ENCODE results near the gene NR3C1.

The NR3C1 gene

DNA sequence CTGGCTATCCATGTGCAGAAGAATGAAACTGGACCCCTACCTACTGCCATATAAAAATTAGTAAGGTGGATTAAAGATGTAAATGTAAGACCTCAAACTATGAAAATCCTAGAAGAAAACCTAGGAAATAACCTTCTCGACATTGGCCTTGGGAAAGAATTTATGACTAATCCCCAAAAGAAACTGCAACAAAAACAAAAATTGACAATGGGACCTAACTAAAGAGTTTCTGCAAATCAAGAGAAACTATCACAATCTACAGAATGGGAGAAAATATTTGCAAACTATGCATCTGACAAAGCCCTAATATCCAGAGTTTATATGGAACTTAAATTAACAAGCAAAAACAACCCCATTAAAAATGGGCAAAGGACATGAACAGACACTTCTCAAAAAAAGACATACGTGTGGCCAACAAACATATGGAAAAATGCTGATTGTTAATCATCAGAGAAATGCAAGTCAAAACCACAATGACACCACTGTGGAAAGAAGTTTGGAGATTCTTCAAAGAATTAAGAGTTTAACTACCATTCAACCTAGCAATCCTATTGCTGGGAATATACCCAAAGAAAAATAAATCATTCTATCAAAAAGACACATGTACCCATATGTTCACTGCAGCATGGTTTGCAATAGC lies 98.5 kb downstream of the NR3C1 start:
- FAIRE-seq, result no peak

DNA sequence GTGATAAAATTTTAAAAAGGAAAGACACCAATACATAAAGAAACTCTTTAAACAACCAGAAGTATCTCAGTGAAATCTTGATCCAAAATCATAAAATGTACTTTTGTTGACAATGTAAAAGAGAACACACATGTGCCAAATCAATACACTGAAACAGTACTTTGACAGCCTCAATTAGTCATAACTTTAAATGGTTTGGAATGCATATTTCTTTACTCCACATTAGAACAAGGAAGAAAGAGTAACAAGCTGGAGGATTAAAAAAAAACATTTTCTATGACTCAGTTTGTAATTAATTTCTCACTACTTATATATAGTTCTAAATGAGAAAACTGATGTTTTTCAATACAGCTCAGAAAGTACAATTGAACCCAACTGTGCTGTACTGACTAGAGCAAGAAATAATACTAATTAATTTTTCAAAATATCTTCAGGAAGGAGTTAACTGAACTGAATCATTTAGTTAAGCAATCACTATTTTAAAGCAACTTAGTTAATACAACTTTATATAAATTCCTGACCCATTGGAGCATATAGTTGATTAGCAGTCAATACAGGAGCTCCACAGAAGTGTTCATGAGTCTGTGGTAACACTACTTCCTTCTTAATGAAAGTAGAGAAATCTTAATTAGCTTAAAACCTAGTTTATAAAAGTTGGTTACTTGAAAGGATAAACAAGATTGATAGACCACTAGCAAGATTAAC lies 101.0 kb downstream of the NR3C1 start:
- peak; percentile 87 for FAIRE-seq

DNA sequence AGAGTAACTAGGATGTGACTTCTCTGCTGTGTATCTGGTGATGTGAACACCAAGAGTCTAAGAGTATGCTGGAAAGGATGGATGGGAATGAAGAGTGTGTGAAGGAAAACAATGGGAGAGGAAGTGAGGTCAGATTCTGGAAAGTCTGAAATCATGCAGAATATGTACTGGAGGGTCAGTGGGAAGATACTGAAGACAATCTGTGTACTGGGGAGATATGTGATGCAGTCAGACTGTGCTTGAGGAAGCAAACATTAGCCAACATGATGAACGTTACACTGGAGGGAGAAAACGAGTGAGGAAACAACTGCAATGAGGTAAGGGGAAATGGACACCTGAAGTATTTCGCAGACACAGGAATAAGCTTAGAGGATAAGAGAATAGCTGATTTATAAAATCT lies 105.7 kb downstream of the NR3C1 start:
- FAIRE-seq, result no peak

DNA sequence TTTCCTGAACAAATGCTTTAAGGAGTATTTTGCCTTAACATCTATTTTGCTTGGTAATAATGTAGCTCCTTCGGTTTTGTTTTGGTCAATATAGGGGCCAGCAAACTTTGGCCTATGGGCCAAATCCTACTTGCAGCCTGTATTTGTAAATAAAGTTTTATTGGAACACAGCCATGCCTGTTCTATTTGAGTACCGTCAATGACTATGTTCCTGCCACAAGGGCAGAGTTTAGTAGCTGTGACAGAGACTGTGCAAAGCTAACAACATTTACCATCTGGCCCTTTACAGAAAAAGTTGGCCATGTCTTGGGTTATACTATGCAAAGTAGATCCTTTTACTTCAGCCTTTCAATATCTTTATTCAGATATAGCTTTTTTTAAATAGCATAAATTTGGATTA lies 113.4 kb downstream of the NR3C1 start:
- FAIRE-seq, result no peak

DNA sequence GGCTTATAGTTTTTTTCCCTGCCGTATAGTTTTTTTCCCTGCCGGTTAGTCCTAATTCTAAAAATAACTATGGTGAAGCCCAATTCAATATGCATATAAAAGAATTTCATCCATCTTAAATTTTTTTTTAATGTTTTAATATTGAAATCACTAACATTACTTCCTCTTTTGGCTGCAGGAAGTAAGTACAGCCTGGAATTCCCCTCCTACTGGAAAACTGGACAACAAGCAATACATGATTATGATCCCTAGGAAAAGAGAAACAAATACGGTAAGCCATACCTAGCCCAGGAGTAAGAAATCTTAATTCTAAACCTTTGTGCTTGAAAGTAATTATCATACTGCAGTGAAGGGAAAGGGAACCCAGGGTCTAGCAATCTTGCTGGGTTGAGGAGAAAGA lies 119.0 kb downstream of the NR3C1 start:
- no peak for FAIRE-seq

DNA sequence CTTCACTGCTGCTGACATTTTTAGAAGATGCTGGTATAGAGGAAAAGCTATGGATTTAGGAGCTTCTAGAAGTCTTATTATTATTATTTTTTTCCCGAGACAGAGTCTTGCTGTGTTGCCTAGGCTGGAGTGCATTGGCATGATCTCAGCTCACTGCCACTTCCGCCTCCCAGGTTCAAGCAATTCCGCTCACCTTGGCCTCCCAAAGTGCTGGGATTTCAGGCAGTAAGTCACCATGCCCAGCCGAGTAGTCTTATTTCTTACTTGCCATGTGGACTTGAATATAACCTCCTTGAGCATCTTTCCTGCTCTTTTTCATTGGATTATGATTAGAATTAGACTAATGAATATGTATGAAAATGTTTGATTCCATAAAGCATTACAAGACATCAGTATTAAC lies 119.5 kb downstream of the NR3C1 start:
- no peak for FAIRE-seq

DNA sequence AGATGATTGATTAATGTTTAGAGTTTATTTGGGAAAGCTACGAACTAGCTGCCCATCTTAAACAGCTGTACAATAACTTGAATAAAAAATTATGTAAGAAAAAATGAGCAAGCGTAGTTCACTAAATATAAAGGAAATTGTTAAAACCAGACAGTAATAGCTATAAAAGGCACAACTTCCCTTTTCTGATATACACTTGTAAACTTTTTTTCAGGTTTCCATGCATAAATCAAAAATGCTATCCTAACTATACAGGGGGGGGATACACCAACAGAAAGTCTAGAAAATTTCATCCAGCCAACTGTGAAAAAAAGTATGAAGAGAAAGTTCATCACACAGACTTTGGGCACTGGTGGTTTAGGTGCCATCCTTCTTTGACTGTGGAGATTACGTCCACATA lies 122.3 kb downstream of the NR3C1 start:
- FAIRE-seq, result no peak

DNA sequence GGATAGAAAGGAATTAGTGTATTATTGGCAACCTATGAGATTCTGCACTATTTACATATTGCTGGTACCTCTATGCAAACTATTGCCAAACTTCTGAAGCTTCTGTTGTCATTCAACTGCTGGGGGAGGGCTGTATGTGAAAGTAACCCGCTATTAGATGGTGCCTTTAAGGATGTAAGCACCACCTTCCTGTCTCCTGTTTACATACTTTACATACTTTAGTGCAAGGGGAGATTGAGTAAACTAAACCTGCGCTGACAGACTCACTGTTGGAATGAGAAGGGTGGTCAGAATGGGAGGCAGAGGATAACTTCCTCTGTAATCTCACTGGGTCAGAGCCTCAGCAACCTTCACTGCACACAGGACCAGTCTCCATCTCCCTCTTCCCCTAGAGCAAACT lies 123.8 kb downstream of the NR3C1 start:
- FAIRE-seq, result no peak

DNA sequence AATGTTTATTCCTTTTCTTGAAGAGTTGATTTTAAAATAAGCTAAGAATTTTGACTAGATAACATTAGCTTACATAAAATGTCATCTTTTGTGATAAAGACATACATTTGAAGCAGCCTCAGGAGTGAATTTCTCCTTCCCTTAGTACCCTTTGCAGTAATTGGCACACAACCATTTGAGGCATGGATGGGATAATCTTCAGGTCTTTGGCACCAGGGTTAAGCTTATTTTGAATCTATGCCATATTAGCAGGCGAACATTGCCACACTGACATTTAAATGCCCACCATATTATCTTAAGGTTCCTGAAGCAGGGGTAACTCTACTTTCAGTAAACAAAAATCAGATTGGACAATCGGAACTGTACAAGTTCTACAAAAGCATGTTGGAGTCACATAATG lies 126.0 kb downstream of the NR3C1 start:
- no peak for FAIRE-seq

DNA sequence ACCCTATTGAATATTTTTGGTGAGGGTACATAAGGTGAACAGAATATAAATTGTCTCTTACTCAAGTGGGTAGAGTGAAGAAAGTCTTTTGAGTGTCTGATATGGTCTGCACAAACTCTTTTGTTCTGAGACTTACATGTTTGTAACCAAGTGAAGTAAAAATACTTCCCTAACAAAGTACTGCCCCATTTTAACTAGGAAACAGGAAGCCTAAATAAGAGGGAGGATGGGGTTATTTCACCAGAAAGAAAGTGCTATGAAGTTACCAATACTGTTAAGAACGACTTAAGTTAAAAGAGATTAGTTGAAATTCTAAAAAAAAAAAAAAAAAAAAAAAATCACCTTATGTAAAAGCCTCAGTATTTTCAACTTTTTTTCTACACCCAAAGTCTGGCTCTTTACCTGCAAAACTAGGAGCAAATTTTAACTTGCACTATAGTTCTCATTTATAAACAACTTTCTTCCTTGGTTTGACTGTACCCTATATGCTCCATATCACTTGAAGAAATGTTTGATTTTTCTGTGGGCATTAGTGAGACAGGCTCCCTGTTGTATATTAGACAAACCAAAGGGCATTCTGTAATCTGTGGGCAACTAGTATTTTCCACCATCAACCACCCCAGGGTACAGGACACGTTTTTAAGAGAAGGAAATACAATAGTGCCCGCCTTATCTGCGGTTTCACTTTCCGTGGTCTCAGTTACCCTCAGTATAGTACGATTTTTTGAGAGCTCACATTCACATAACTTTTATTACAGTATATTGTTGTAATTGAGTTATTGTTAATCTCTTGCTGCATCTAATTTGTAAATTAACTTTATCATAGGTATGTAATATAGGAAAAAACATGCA lies 127.7 kb downstream of the NR3C1 start:
- FAIRE-seq, result no peak

DNA sequence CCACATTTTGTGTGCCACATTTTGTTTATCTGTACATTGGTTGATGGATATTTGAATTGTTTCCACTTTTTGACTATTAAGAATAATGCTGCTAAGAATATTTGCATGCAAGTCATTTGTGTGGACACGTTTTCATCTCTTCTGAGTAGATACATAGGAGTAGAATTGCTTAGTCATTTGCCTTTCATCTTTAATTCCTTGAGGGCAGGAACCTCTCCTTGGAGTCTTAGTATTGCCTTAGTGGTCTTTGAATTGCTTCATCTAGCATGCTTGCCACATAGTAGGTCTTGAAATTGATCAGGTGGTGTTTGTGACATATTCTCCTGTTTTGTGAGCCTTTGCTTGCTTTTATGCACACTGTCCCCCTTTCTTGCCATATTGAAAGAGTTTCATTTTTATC lies 128.5 kb downstream of the NR3C1 start:
- FAIRE-seq, result no peak

DNA sequence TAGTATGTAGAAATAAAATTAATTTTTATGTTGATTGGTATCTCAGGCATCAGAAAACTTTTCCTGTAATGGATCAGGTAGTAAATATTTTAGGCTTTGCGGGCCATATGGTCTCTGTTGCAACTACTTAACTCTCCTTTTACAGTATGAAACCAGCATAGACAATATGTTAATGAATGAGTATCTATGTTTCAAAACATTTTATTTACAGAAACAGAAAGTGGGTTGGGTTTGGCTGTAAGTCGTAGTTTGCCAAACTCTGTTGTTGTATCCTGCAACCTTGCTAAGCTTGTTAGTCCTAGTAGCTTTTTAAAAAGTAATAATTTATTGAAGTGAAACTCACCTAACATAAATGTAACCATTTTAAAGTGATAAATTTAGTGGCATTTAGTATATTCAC lies 132.1 kb downstream of the NR3C1 start:
- FAIRE-seq, result no peak

DNA sequence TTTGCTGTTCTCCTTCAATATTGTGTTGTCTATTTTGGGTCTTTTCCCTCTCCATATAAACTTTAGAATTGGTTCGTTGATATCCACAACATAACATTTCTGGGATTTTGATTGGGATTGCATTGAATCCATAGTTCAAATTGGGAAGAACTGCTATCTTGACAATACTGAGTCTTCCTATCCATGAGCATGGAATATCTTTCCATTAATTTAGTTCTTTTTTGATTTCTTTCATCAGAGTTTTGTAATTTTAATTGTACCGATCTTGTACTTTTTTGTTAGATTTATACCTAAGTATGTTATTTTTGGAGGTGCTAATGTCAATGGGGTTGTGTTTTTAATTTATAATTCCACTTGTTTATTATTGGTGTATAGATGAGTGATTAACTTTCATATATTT lies 135.1 kb downstream of the NR3C1 start:
- FAIRE-seq, result no peak

DNA sequence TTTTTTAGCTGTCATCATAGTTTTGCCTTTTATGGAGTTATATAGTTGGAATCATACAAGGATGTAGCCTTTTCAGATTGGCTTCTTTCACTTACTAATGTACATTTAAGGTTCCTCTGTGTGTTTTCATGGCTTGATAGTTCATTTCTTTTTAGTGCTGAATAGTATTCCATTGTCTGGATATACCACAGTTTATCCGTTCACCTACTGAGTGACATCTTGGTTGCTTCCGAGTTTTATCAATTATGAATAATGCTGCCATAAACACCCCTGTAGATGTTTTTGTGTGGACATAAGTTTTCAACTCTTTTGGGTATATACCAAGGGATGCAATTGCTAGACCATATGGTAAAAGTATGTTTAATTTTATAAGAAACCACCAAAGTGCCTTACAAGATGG lies 136.3 kb downstream of the NR3C1 start:
- no peak for FAIRE-seq

DNA sequence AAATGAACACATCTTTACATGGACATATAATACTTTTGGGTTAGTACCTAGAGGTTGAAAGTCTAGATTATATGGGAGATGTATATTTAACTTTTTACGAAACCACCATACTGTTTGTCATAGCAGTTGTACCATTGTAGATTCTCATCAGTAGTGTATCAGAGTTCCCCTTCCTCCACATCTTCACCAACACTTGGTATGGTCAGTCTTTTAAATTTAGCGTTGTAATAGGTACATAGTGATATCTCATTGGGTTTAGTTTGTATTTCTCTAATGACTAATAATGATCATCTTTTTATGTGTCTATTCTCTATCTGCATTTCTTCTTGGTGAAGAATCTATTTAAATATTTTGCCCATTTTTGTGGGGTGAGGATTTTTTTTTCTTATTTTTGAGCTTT lies 137.5 kb downstream of the NR3C1 start:
- FAIRE-seq, result no peak

DNA sequence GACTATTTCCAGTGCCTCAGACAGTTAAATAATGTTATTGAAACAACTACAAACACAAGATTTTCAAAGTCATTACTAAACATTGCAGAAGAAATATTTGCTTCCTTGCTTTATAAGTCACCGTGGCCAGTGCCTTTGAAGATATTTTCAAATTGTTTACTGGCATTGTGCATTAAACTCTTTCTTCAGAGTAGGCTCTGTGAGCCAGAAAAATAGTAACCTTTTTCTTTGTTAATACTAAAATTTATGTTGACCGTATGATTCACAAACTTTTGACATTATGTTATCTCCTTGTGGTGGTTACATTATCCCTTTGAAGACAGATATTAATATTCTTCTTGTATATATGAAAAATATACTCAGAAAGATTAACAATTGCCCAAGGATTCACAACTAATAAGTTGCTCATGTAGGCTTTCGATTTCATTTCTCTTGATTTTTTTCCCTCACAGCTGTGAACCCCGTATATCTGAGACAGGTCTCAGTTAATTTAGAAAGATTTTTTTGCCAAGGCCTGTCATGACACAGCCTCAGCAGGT lies 140.1 kb downstream of the NR3C1 start:
- no peak for FAIRE-seq

DNA sequence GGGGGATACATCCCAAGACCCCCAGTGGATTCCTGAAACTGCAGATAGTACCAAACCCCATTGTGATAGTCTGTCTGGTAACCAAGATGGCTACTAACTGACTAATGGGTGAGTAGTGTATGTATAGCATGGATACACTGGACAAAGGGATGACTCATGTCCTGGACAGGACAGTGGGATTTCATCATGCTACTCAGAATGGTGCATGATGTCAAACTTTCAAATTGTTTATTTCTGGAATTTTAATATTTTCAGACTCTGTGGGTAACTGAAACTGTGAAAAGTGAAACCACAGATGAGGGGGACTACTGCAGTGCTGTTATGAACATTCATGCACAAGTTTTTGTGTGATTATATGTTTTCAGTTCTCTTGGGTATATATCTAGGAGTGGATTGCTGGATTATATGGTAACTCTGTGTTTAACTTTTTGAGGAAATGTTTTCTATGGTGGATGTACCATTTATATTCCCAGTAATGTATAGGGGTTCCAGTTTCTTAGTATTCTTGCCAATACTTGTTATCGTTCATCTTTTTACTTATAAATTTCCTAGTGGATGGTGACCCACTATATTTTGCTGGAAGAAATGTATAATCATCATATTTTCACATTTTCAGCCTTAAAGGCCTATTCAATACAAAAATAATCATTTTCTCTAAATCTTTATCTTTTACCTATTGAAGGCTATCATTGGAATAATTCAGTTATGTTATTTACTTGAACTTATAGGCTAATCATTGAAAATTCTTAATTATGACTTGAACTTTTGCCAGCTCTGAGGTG lies 140.9 kb downstream of the NR3C1 start:
- no peak for FAIRE-seq

DNA sequence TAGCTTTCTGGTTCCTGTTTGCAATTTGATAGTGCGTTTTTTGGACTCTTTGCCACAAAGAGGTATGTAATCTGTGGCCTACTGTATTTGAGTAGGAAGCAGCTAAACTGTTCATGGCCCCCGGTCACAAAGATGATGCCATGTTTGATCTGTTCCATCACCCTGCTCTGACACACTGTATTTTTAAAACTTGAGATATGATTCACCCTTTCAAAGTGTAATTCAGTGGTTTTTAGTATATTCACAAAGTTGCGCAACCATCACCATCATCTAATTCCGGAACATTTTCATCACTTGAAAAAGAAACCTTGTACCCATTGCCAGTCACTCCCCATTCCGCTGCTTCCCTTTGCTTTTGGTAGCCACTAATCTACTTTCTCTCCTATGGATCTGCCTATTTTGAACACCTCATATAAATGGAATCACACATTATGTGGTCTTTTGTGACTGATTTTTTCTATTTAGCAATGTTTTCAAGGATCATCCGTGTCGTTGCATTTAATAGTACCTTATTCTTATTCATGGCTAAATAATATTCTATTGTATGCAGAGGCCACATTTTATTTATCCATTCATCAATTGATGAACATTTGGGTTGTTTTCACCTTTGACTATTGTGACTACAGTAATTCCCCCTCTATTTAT lies 141.6 kb downstream of the NR3C1 start:
- no peak for FAIRE-seq

DNA sequence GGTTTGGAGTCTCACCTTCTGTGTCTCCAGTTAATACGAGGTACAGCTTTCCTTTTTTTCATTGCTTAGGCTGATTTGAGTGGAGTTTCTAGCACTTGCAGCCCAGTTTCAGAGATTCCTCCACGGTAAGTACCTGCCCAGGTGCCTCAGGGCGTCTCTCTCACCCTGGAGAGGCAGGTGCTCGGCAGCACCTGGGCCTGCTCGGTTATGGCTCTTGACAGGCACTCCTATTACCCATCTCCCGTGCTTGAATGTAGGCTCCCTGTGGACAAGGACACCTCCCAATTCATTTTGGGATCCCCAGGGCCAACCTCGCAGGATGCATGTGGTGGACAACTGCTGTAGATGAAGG lies 144.3 kb downstream of the NR3C1 start:
- no peak for FAIRE-seq

DNA sequence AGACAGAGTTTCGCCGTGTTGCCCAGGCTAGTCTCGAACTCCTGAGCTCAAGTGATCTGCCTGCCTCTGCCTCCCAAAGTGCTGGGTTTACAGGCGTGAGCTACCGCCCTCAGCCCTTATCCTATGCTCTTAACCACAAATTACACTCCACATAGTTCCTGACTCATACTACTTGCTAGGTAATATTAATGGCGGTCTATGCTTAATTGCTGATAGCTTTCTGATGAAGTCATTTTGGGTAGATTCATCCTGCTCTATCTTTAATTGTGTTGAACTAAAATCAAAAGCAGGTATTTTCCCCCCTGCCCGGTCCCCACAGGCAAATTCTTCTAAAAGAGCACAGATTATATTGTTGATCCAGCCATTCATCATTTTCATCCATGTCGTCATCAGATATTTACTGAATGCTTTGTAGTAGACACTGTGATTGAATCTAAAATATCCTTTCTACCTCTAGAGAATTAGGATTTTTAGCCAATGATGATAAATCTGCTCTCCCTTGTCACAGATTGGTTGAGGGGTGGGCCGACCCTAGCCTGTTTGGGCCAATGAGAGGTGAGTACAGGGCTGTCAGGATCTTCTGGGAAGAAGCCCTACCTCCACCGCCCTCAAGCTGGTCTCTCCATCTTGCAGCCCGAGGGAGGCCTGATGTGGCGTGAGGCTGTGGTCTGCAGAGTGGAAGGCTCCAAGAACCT lies 144.8 kb downstream of the NR3C1 start:
- FAIRE-seq, result no peak

DNA sequence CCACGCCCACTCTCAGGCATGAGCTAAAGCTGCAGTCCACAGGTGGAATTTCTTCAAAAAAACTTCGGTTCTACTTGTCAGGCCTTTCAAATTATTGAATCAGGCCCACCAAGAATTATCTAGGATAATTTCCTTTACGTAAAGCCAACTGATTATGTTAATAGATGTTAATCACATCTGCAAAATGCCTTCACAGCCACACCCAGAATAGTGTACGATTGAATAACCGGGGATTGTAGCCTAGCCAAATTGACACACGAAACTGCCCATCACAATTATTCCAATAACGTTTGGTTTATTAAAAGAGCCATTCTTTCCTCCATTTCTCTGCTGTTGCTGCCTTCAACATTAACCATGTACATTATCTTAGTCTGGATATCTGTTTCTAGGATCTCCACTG lies 148.7 kb downstream of the NR3C1 start:
- FAIRE-seq, result no peak

DNA sequence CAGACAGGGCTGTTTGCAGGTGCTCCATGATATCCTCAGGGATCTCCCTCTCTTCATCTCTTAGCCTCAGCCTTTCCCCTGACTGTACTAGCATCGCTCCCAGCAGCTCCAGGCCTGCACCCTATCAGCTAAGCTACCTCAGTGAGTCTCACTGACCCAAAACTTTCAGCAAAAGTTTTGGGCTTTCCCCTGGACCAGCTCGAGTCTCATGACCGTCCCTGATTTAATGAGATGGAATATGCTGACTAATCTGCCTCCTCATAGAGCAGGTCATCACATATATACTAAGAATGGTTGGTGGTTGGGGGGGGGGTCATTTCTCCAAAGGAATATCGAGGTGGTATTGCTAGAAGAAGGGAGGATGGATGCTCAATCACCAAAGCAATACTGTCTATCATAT lies 151.5 kb downstream of the NR3C1 start:
- no peak for FAIRE-seq

Measured in islet of Langerhans (tissue), 1 donor.